Stimulated activated CD8-positive, alpha-beta memory T cell treated with anti-CD3 and anti-CD28 coated beads, Interleukin-12 subunit alpha, Interleukin-12 subunit beta, amount 100 ng/mL, for 1 hour (primary cell): ENCODE results near the gene PLCXD3.

Experiments used
- DNase-seq: peaks from one replicate; pipeline ENCODE4 v3.0.0-alpha.2; 2020; ENCODE audit warnings: low read depth

The PLCXD3 gene

GRCh38 chr5:41413074-41413473 is 97.3 kb downstream of the PLCXD3 start:
- no peak for DNase-seq

- DNase-seq, result no peak
Measured at GRCh38 chr5:41412496-41412895, 97.9 kb downstream of the PLCXD3 start.

GRCh38 chr5:41410737-41411136 is 99.7 kb downstream of the PLCXD3 start:
- no peak for DNase-seq

- DNase-seq, result no peak
Measured at GRCh38 chr5:41410307-41410706, 100.1 kb downstream of the PLCXD3 start.

GRCh38 chr5:41408676-41409443 is 101.5 kb downstream of the PLCXD3 start:
- no peak for DNase-seq

- no peak for DNase-seq
Measured at GRCh38 chr5:41406936-41407335, 103.5 kb downstream of the PLCXD3 start.

- DNase-seq, result no peak
Measured at GRCh38 chr5:41406424-41406823, 104.0 kb downstream of the PLCXD3 start.

GRCh38 chr5:41404757-41405156 is 105.6 kb downstream of the PLCXD3 start:
- DNase-seq, result no peak

- DNase-seq, result no peak
Measured at GRCh38 chr5:41403846-41404245, 106.6 kb downstream of the PLCXD3 start.

GRCh38 chr5:41402845-41403244 is 107.6 kb downstream of the PLCXD3 start:
- no peak for DNase-seq

- no peak for DNase-seq
Measured at GRCh38 chr5:41399839-41400238, 110.6 kb downstream of the PLCXD3 start.

GRCh38 chr5:41392016-41392415 is 118.4 kb downstream of the PLCXD3 start:
- no peak for DNase-seq

GRCh38 chr5:41374631-41375030 is 135.8 kb downstream of the PLCXD3 start:
- DNase-seq, result no peak

GRCh38 chr5:41373230-41373629 is 137.2 kb downstream of the PLCXD3 start:
- no peak for DNase-seq

- DNase-seq, result no peak
Measured at GRCh38 chr5:41371738-41372137, 138.7 kb downstream of the PLCXD3 start.

- DNase-seq, result no peak
Measured at GRCh38 chr5:41370482-41370881, 139.9 kb downstream of the PLCXD3 start.

- no peak for DNase-seq
Measured at GRCh38 chr5:41369799-41370198, 140.6 kb downstream of the PLCXD3 start.

- DNase-seq, result no peak
Measured at GRCh38 chr5:41368158-41368557, 142.2 kb downstream of the PLCXD3 start.

GRCh38 chr5:41365369-41365768 is 145.0 kb downstream of the PLCXD3 start:
- DNase-seq, result no peak

- no peak for DNase-seq
Measured at GRCh38 chr5:41364346-41364745, 146.1 kb downstream of the PLCXD3 start.

- DNase-seq, result no peak
Measured at GRCh38 chr5:41363343-41363986, 146.9 kb downstream of the PLCXD3 start.

- no peak for DNase-seq
Measured at GRCh38 chr5:41356786-41357185, 153.6 kb downstream of the PLCXD3 start.

- DNase-seq, result no peak
Measured at GRCh38 chr5:41349846-41350245, 160.6 kb downstream of the PLCXD3 start.

GRCh38 chr5:41347569-41347968 is 162.8 kb downstream of the PLCXD3 start:
- no peak for DNase-seq
